ENCODE results near the gene MYH7.
A peak's percentile ranks its signal among the peaks of the same experiment; 100 is the strongest.

MYH7 gene

GRCh38 chr14:23431486-23431885 is 4.0 kb downstream of the MYH7 start:
- H3K4me1 ChIP-seq (ENCODE audit: control insufficient read depth, insufficient read depth, low read length): no peaks in the 10 kb centered on the region
- no peaks in the 10 kb centered on the region for H3K9me3 ChIP-seq (ENCODE audit: control insufficient read depth, insufficient read depth, low read depth, low read length)
- no peak overlapping the region for H3K27ac ChIP-seq (ENCODE audit: extremely low read depth, low read depth, low read length)
- no peak overlapping the region for H3K4me3 ChIP-seq (ENCODE audit: low read depth, low read length)
- no peak for TF ChIP-seq ZFP3 (tag by site-specific recombination; IDR thresholded peaks at IDR 0.05; ENCODE audit: low read depth)
- TF ChIP-seq ZIC2 (tag by site-specific recombination; IDR thresholded peaks at IDR 0.05): no peak
- no peak for TF ChIP-seq KLF17 (tag by site-specific recombination; IDR thresholded peaks at IDR 0.05)
- no peak for TF ChIP-seq ZNF112 (tag by site-specific recombination; IDR thresholded peaks at IDR 0.05)
- no peak for TF ChIP-seq ZNF366 (tag by site-specific recombination; conservative IDR thresholded peaks at IDR 0.05)
- TF ChIP-seq INSM2 (tag by site-specific recombination; IDR thresholded peaks at IDR 0.05): no peak
- TF ChIP-seq KLF9 (tag by site-specific recombination; IDR thresholded peaks at IDR 0.05; ENCODE audit: low read depth): no peak
- no peak for TF ChIP-seq RBAK (tag by site-specific recombination; IDR thresholded peaks at IDR 0.05)
- TF ChIP-seq ZNF449 (tag by site-specific recombination; IDR thresholded peaks at IDR 0.05): no peak
- TF ChIP-seq ZBTB17 (tag by site-specific recombination; IDR thresholded peaks at IDR 0.05): no peak
- TF ChIP-seq ZNF510 (tag by site-specific recombination; IDR thresholded peaks at IDR 0.05; ENCODE audit: insufficient replicate concordance): no peak
- TF ChIP-seq ZNF701 (tag by site-specific recombination; IDR thresholded peaks at IDR 0.05): no peak
- TF ChIP-seq ZNF518A (tag by site-specific recombination; conservative IDR thresholded peaks at IDR 0.05; ENCODE audit: low read depth): no peak
- H3K36me3 ChIP-seq (ENCODE audit: control insufficient read depth in 2 of 2, insufficient read depth in 1 of 2, low read length in 2 of 2): no peaks in the 10 kb centered on the region
- POLR2A ChIA-PET: no interaction called here
- CTCF ChIA-PET: no interaction called here

- Histone ChIP-seq H3K4me1 (ENCODE audit: control insufficient read depth, insufficient read depth, low read length) (no peaks in the 10 kb centered on the region), H3K27ac (ENCODE audit: extremely low read depth, low read depth, low read length) (no peak overlapping the region), H3K9me3 (ENCODE audit: control insufficient read depth, insufficient read depth, low read depth, low read length) (no peaks in the 10 kb centered on the region), H3K4me3 (ENCODE audit: low read depth, low read length) (no peak overlapping the region), H3K36me3 (ENCODE audit: control insufficient read depth in 2 of 2, insufficient read depth in 1 of 2, low read length in 2 of 2) (no peaks in the 10 kb centered on the region)
- TF ChIP-seq ZNF449 (tag by site-specific recombination; IDR thresholded peaks at IDR 0.05) (peak; percentile 86), ZNF223 (tag by site-specific recombination; IDR thresholded peaks at IDR 0.05) (no peak), ZNF639 (tag by site-specific recombination; IDR thresholded peaks at IDR 0.05) (no peak)
- CTCF ChIA-PET: no interaction called here
- POLR2A ChIA-PET: no interaction called here
Observed at GRCh38 chr14:23430723-23431085, 4.8 kb downstream of the MYH7 start.

Measured in HEK293 (cell line).